NCI-H82 treated with DMSO at 0.1 percent for 48 hours (cell line): ENCODE data around the gene VPS8.
"Not testable (repeated sequence)": the region's sequence is repeated elsewhere in the genome, so short reads cannot be mapped to it uniquely, and the experiment has no call there.

Experiments used
- DNase-seq: peaks from one replicate; lab custom pipeline; 2025; ENCODE audit not compliant: unreplicated experiment; lab: John Stamatoyannopoulos, UW

VPS8 gene

GRCh38 chr3:184910664-184911063 lies 98.7 kb downstream of the VPS8 start:
- no peak for DNase-seq

DNA sequence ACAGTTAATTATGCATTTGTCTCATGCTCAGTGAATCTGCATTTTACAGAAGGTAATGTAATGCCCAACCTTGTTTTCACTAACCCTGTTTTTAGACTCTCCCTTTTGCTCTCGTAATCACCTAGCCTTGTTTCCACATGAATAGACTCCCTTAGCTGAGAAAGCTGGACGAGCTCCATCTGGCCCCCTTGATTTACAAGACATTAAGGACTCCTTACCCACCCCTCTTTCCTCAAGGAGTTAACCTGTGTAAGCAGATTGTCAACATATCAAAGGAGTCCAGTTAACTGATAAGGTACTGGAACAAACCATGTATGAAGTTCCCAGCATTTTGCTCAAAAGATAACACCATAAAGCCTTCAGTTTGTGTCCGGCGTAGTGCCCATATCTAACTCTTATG lies 99.6 kb downstream of the VPS8 start:
- DNase-seq = peak; percentile 4

- no peak for DNase-seq
Measured at GRCh38 chr3:184912163-184912562, 100.2 kb downstream of the VPS8 start.

GRCh38 chr3:184914628-184915027 lies 102.7 kb downstream of the VPS8 start:
- DNase-seq = no peak

- DNase-seq = no peak
Measured at GRCh38 chr3:184918750-184919149, 106.8 kb downstream of the VPS8 start.

GRCh38 chr3:184919651-184920050 lies 107.7 kb downstream of the VPS8 start:
- no peak for DNase-seq

DNA sequence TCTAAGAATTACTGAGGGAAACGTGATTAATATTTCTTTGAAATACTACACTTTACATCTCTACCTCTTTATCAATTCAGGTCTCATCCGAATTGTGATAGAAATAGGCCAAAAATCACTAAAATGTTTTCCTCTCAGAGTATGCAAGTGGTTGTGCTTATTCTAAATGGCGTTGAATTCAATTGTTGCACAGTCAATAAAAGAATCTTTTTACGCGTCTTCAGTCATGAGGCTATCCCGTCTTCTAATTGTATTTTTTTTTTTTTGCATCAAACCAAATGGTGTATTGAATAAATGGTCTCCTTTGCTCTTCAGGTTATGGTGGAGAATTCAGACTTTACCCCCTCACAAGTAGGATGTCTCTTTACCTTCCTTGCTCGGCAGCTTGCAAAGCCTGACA lies 112.6 kb downstream of the VPS8 start:
- no peak for DNase-seq

DNA sequence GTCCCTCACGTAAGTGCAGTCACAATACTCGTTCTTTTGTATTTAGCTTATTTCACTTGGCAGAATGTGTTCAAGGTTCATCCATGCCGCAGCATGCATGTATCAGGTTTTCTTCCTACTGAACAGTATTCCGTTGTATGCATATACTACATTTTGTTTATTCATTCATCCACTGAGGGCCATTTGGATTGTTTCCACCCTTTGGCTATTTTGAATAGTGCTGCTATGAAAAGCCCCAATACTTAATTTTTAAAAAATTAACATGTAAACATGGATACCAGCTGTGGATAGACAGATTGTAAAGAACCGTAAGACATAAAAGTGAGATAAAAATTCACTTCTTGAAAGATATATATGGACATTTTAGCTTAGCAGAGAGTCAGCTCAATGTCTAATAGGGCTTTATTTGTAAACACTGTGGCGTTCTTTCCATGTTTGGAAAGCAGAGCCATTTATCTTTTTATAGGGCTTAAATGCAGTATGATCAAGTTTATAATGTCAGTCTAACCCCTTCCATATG lies 115.9 kb downstream of the VPS8 start:
- DNase-seq = no peak

- DNase-seq = no peak
Measured at GRCh38 chr3:184932777-184933176, 120.8 kb downstream of the VPS8 start.

DNA sequence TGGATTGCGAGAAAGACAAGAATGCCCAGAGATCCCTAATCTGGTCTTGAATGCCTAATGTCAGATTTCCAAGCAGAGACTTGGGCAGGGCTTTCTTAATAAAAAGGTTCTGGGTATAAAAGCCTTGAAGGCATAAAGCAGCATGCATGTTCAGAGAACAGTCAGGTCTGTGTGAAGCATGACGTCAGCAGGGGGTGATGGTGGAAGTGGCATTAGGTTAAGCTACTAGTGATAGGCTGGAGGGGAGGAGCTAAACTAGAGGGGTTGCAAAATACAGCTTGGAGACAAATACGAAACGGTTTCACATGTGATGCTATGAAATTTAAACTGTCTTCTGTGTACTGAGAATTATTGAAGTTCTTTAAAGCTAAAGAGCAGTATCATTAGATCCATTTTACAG lies 125.6 kb downstream of the VPS8 start:
- DNase-seq = no peak

DNA sequence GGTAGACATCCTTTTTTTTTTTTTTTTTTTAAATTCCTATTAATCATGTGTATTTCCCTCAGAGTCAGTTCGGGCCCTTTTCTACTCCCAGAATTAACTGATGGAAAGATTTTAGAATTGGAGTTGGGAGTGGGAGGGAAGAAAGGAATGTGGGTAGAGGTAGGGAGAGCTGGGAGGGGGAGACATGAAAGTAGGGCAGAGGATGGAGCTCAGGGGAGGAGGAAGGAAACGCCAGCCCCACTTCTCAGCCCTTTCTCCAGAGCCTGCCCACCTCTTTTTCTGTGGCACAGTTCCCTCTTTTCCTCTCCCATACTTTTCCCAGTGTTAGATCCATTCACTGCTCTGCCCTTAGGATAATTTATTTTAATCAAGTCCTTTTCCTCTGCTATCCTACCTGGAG lies 129.4 kb downstream of the VPS8 start:
- no peak for DNase-seq

DNA sequence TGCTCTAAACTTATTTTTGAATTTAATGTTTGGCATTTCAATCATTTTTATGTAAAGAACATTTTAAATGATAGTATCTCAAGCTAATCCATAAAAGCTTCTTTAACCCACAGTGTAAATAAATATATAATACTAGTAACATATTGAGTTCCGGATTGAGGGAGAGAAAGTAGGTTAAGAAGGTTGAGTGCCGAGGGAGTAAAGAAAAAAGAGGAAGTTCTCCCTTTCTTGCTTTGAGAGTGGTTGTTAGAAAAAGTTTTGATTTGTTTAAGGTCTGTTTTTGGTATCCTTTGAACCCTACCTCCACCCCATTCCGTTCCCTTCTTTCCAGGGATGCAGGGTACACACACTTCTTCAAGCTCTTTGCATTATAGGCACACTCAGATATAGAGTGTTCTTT lies 130.8 kb downstream of the VPS8 start:
- no peak for DNase-seq

- DNase-seq = peak; percentile 99
Measured at GRCh38 chr3:184944241-184944640, 132.3 kb downstream of the VPS8 start.

DNA sequence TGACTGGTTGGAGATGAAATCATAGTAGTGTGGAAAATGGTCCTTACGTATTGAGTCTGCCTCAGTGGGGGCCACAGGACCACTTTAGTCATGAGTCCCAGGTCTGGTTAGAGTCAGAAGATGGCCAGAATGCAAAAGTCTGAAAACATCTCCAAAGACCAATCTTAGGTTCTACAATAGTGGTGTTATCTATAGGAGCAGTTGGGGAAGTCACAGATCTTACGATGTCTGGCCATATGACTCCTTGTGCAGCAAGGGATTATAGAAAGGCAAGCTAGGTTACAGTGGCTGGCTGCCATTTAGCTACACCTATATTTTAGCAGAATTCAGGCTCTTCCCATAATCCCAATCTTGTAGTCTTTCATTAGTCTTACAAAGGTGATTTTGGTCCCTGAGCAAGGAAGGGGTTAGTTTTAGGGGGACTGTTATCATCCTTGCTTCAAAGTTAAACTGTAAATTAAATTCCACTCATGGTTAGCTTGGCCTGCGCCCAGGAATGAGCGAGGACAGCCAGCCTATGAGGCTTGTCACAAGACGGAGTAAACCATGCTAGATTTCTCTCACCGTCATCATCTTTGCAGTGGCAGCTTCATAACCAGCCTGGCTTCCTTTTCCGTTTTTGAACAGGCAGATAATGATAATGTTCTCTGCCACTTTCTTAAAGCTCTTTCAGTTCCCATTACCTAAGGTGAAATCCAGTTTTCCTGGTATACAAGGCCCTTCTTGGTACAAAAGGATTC lies 134.1 kb downstream of the VPS8 start:
- DNase-seq = no peak

GRCh38 chr3:184946917-184947316 lies 135.0 kb downstream of the VPS8 start:
- no peak for DNase-seq

GRCh38 chr3:184949251-184949965 lies 137.4 kb downstream of the VPS8 start:
- no peak for DNase-seq

DNA sequence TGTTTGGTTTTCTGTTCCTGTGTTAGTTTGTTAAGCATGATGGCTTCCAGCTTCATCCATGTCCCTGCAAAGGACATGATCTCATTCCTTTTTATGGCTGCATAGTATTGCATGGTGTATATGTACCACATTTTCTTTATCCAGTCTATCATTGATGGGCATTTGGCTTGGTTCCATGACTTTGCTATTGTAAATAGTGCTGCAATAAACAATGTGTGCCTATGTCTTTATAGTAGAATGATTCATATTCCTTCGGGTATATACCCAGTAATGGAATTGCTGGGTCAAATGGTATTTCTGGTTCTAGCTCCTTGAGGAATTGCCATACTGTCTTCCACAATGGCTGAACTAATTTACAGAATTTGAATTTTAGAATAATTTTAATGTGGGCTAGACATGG lies 138.8 kb downstream of the VPS8 start:
- DNase-seq = not testable (repeated sequence)

DNA sequence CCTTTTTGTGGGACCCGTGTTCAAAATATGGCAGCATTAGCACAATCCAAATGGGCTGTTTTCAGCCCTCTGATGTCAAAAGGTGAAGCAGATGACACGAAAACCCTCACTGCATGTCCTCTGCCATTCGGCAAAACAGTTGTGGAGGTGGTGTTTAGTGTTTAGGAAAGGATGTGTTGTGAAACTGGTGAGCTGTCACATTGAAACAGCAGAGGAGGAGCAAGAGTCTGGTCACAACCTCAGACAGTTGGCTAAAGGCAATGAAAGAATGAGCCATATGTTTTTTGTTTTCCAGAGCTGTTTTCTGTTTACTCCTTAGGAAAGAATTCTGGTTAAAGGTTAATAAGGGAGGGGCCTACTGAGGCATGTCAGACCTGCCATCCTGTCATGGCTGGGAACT lies 140.7 kb downstream of the VPS8 start:
- no peak for DNase-seq

- no peak for DNase-seq
Measured at GRCh38 chr3:184953401-184953800, 141.4 kb downstream of the VPS8 start.

DNA sequence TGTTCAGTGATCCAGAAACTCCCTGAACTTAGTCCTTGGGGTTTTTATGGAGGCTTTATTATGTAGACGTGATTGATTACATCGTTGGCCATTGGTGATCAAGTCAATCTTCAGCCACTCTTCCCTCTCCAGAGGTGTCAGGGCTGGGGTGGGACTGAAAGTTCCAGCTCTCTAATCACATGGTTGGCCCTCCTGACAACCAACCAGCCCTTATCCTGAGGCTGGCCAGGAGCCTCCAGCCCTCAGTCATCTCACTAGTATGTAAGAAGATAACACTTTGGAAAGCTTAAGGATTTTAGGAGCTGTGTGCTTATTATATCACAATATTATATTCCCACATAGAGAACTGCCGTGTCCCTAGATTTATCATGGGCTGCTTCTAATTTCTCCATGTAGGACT lies 142.3 kb downstream of the VPS8 start:
- DNase-seq = no peak

DNA sequence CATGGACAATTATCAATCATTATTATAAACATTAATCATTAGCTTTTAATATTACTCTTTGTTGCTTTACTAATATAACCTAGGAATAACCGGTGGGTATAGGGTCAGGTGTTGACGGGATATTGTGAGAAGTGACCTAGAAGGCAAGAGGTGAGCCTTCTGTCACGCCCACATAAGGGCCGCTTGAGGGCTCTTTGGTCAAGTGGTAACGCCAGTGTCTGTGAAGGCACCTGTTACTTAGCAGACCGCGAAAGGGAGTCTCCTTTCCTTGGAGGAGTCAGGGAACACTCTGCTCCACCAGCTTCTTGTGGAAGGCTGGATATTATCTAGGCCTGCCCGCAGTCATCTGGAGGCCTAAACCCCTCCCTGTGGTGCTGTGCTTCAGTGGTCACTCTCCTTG lies 142.9 kb downstream of the VPS8 start:
- DNase-seq = not testable (repeated sequence)

- DNase-seq = no peak
Measured at GRCh38 chr3:184965639-184966430, 153.9 kb downstream of the VPS8 start.
